ENCODE results near the gene ATXN8OS.

- TF ChIP-seq CTCF (IDR thresholded peaks at IDR 0.05) (no peak), POLR2A (IDR thresholded peaks at IDR 0.05) (no peak)
Observed at GRCh38 chr13:70104481-70104880, 3.1 kb upstream of the ATXN8OS start.

Data from breast epithelium (tissue), 3 donors.